GM18870 (cell line): ENCODE results near the gene MTRFR.
A peak's percentile ranks its signal among the peaks of the same experiment; 100 is the strongest.
"Not testable (repeated sequence)": the region's sequence is repeated elsewhere in the genome, so short reads cannot be mapped to it uniquely, and the experiment has no call there.

Experiments
- ATAC-seq: cut with Tn5 transposase; IDR thresholded peaks from one replicate; pipeline ENCODE4 v1.9.1; 2021; ENCODE audit warnings: moderate library complexity; ENCODE audit not compliant: unreplicated experiment

MTRFR gene

GRCh38 chr12:123232807-123233504 is at the start of gene MTRFR, which contains the start of gene MPHOSPH9:
MTRFR (plus strand) TSS chr12:123233436; CDS start chr12:123253675, 20,239 bp downstream.
MPHOSPH9 (minus strand) TSS chr12:123233141; CDS start chr12:123230364, 2,777 bp downstream.
- ATAC-seq, result peak; percentile 77

- ATAC-seq, result no peak
Measured at GRCh38 chr12:123187637-123188036, 45.6 kb upstream of the MTRFR start.

GRCh38 chr12:123199936-123200335 is 33.3 kb upstream of the MTRFR start:
- ATAC-seq, result no peak

- no peak for ATAC-seq
Measured at GRCh38 chr12:123200414-123200813, 32.8 kb upstream of the MTRFR start.

- not testable (repeated sequence) for ATAC-seq
Measured at GRCh38 chr12:123206794-123207193, 26.4 kb upstream of the MTRFR start.

GRCh38 chr12:123207815-123208214 is 25.4 kb upstream of the MTRFR start:
- ATAC-seq, result not testable (repeated sequence)

GRCh38 chr12:123223241-123223668 is 10.0 kb upstream of the MTRFR start:
- no peak for ATAC-seq

GRCh38 chr12:123225443-123225842 is 7.8 kb upstream of the MTRFR start:
- ATAC-seq, result no peak

GRCh38 chr12:123227581-123228258 is 5.5 kb upstream of the MTRFR start:
- no peak for ATAC-seq

GRCh38 chr12:123229051-123229450 is 4.2 kb upstream of the MTRFR start:
- ATAC-seq, result no peak

- ATAC-seq, result no peak
Measured at GRCh38 chr12:123231931-123232330, 1.3 kb upstream of the MTRFR start.

GRCh38 chr12:123232472-123232806 is 797 bp upstream of the MTRFR start:
- no peak for ATAC-seq

- ATAC-seq, result peak; percentile 8
Measured at GRCh38 chr12:123233505-123234308, 471 bp downstream of the MTRFR start.

GRCh38 chr12:123237646-123238329 is 4.6 kb downstream of the MTRFR start:
- ATAC-seq, result no peak

GRCh38 chr12:123238330-123238682 is 5.1 kb downstream of the MTRFR start:
- no peak for ATAC-seq

- ATAC-seq, result no peak
Measured at GRCh38 chr12:123238961-123239360, 5.7 kb downstream of the MTRFR start.

GRCh38 chr12:123242116-123242904 is 9.1 kb downstream of the MTRFR start:
- ATAC-seq, result no peak

GRCh38 chr12:123243671-123244262 is 10.5 kb downstream of the MTRFR start:
- ATAC-seq, result no peak

GRCh38 chr12:123245678-123246077 is 12.4 kb downstream of the MTRFR start:
- no peak for ATAC-seq

GRCh38 chr12:123248129-123248528 is 14.9 kb downstream of the MTRFR start:
- not testable (repeated sequence) for ATAC-seq
